Measurements from ENCODE around the gene ZFHX3. TPM values are rescaled to one million over a fixed set of nuclear protein-coding genes. Genes with fewer than 3 reads are reported as not detected.

ZFHX3 gene
- total and polyA plus RNA-seq, 8 donors: 2.5 to 17.6 (median 9.9) TPM

GRCh38 chr16:73049511-73049910 is 1.6 kb upstream of the ZFHX3 start:
- no peak for DNase-seq
- no peak overlapping the region for H3K4me3 ChIP-seq
- 79% methylated on average over 4 of the region's 4 CpGs for WGBS, 2 donors
- peaks cover 26 to 67% (median 55%) of the 10 kb centered on the region in 3 donors for H3K4me1 ChIP-seq
- no peaks in the 10 kb centered on the region for H3K36me3 ChIP-seq
- TF ChIP-seq, protein P1, sequence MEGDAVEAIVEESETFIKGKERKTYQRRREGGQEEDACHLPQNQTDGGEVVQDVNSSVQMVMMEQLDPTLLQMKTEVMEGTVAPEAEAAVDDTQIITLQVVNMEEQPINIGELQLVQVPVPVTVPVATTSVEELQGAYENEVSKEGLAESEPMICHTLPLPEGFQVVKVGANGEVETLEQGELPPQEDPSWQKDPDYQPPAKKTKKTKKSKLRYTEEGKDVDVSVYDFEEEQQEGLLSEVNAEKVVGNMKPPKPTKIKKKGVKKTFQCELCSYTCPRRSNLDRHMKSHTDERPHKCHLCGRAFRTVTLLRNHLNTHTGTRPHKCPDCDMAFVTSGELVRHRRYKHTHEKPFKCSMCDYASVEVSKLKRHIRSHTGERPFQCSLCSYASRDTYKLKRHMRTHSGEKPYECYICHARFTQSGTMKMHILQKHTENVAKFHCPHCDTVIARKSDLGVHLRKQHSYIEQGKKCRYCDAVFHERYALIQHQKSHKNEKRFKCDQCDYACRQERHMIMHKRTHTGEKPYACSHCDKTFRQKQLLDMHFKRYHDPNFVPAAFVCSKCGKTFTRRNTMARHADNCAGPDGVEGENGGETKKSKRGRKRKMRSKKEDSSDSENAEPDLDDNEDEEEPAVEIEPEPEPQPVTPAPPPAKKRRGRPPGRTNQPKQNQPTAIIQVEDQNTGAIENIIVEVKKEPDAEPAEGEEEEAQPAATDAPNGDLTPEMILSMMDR (IDR thresholded peaks at IDR 0.05): no peak
- ATAC-seq: no peak
- no peaks in the 10 kb centered on the region for H3K27me3 ChIP-seq
- peak overlapping the region in 1 of 4 donors; percentile 92 for H3K27ac ChIP-seq
- no peak for FAIRE-seq
- intact Hi-C loops (cut with DNase I): loop anchor here in 2 of 3 donors (10.0 kb wide), 2 partner anchors 85 to 215 kb away; no protein-coding TSS in a partner anchor
- H3K9me3 ChIP-seq: no peaks in the 10 kb centered on the region

DNA sequence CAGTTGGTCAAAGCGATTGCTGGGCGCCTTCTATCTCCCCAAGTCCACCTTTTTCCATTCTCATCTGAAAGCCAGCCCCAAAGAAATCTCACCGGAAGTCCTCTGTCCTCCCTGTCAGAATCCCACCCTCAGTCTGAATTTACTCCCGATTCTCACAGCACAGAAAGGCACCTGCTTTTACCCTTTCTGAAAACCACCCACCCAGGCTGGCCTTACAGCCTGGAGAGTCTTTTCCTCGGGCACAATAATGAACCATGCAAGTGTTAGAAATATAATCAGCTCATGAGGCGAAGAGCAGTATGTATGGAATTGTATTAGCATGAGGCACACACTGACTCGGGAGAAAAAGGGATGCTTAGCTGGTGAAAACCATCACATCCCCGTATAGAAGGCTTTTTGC is 1.2 kb upstream of the ZFHX3 start:
- H3K9me3 ChIP-seq: no peaks in the 10 kb centered on the region
- DNase-seq: no peak
- ATAC-seq: no peak
- H3K4me1 ChIP-seq: peaks cover 26 to 63% (median 50%) of the 10 kb centered on the region in 3 donors
- H3K27me3 ChIP-seq: no peaks in the 10 kb centered on the region
- intact Hi-C loops (cut with DNase I): loop anchor here in 2 of 3 donors (10.0 kb wide), 2 partner anchors 84 to 214 kb away; no protein-coding TSS in a partner anchor
- peak overlapping the region in 1 of 4 donors; percentile 81 for H3K4me3 ChIP-seq
- FAIRE-seq: no peak
- WGBS, 2 donors: 84 to 85% methylated on average over 8 of the region's 8 CpGs
- H3K27ac ChIP-seq: peak overlapping the region; percentile 89 to 92 (median 90)
- no peaks in the 10 kb centered on the region for H3K36me3 ChIP-seq
- TF ChIP-seq, protein P1 (IDR thresholded peaks at IDR 0.05): no peak

GRCh38 chr16:73048292-73049080 is 558 bp upstream of the ZFHX3 start:
- WGBS, 2 donors: 5 to 6% methylated on average over 53 to 57 of the region's 57 CpGs
- TF ChIP-seq, protein P1 (IDR thresholded peaks at IDR 0.05): no peak
- ATAC-seq (peak in 3 of 4 donors; percentile 1 to 29 (median 4)), DNase-seq (peak in 3 of 6 donors; percentile 44 to 71 (median 57)), FAIRE-seq (no peak)
- H3K4me3 ChIP-seq: peak overlapping the region; percentile 77 to 89 (median 81)
- no peaks in the 10 kb centered on the region for H3K36me3 ChIP-seq
- intact Hi-C loops (cut with DNase I): loop anchor here in 2 of 3 donors (10.0 kb wide), 2 partner anchors 84 to 214 kb away; no protein-coding TSS in a partner anchor
- peaks cover 20 to 57% (median 44%) of the 10 kb centered on the region in 3 donors for H3K4me1 ChIP-seq
- H3K27ac ChIP-seq: peak overlapping the region; percentile 89 to 92 (median 90)
- no peaks in the 10 kb centered on the region for H3K27me3 ChIP-seq
- no peaks in the 10 kb centered on the region for H3K9me3 ChIP-seq

DNA sequence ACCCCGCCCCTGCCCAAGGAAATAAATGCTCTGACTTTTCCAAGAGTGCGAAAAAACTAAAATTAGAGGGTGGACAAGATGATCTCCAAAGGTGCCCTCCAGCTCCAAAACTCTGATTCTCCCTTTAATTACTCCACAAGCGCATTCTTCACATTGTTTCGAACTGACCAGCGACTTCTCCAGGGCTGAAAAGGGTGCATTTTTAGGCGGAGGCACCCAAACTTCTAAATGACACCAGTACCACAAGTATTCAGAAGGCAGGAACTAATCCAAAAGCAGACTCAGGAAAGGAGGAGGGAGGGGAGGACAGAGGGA is 750 bp downstream of the ZFHX3 start:
- Histone ChIP-seq H3K36me3 (no peaks in the 10 kb centered on the region), H3K4me3 (peak overlapping the region in 3 of 4 donors; percentile 77 to 89 (median 81)), H3K9me3 (no peaks in the 10 kb centered on the region), H3K27me3 (no peaks in the 10 kb centered on the region), H3K4me1 (peaks cover 19 to 50% (median 44%) of the 10 kb centered on the region in 3 donors), H3K27ac (peak overlapping the region; percentile 89 to 92 (median 90))
- TF ChIP-seq, protein P1 (IDR thresholded peaks at IDR 0.05): no peak
- DNase-seq (no peak), ATAC-seq (no peak), FAIRE-seq (no peak)
- intact Hi-C loops (cut with DNase I): loop anchor here in 2 of 3 donors (10.0 kb wide), 2 partner anchors 82 to 212 kb away; no protein-coding TSS in a partner anchor
- 30 to 36% methylated on average over 6 of the region's 6 CpGs for WGBS, 2 donors
